ENCODE results near the gene PKD1L1. TPM values are rescaled to one million over a fixed set of nuclear protein-coding genes. Genes with fewer than 3 reads are reported as not detected.

The PKD1L1 gene
- polyA plus RNA-seq, 1 donor from 2014 or later, result 2.0 TPM

DNA sequence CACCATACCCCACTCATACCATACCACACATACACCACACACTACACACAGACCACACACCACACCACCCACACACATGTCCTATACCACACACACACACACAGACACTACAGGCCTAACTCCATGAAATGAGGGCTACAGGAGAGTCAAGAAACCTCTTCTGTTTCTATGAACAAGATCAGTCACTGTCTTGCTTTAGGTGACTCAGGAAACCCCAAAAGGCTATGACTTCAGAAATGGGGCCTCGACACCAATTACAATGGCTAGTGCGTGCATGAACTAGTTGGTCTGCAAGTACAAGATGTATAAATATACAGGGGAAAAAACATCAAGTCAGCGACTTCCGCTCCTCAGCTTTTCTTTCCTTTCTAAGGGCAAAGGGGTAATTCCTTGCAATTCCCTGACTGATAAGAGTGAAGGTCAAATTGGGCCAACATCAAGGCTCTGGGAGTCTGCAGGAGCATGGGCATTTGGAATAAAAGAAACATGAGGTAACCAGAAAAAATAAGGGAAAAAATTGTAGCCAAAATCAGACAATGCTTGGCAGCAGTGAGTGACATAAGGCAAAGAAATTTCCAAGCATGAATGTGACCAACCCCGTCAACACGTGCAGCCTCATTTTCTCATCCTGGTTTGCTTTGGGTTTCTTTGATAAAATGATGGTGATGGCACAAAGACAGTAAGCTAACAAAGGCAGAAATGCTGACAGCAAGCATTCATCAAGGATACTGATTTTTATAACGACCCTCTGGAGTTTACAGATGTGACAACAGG lies 1.5 kb downstream of the PKD1L1 start:
- H3K4me3 ChIP-seq (ENCODE audit: low read length), result no peak overlapping the region
- H3F3A ChIP-seq (ENCODE audit: insufficient read depth, low read length, poor library complexity, severe bottlenecking), result no peaks in the 10 kb centered on the region
- H3K4me2 ChIP-seq (ENCODE audit: low read length), result no peak overlapping the region
- H3K9me2 ChIP-seq (ENCODE audit: insufficient read depth, low read length), result no peaks in the 10 kb centered on the region
- TF ChIP-seq POLR2AphosphoS5 (IDR thresholded peaks at IDR 0.05) (no peak), MXI1 (conservative IDR thresholded peaks at IDR 0.05; ENCODE audit: poor library complexity, severe bottlenecking) (no peak), RAD21 (conservative IDR thresholded peaks at IDR 0.05) (no peak), SMC3 (conservative IDR thresholded peaks at IDR 0.05; ENCODE audit: poor library complexity) (no peak), EP300 (conservative IDR thresholded peaks at IDR 0.05; ENCODE audit: poor library complexity, severe bottlenecking) (no peak), EZH2 (IDR thresholded peaks at IDR 0.05; ENCODE audit: borderline replicate concordance, insufficient read depth, low read length, poor library complexity, severe bottlenecking) (no peak), TAF1 (IDR thresholded peaks at IDR 0.05; ENCODE audit: low read depth) (no peak)
- TF ChIP-seq, protein P1, sequence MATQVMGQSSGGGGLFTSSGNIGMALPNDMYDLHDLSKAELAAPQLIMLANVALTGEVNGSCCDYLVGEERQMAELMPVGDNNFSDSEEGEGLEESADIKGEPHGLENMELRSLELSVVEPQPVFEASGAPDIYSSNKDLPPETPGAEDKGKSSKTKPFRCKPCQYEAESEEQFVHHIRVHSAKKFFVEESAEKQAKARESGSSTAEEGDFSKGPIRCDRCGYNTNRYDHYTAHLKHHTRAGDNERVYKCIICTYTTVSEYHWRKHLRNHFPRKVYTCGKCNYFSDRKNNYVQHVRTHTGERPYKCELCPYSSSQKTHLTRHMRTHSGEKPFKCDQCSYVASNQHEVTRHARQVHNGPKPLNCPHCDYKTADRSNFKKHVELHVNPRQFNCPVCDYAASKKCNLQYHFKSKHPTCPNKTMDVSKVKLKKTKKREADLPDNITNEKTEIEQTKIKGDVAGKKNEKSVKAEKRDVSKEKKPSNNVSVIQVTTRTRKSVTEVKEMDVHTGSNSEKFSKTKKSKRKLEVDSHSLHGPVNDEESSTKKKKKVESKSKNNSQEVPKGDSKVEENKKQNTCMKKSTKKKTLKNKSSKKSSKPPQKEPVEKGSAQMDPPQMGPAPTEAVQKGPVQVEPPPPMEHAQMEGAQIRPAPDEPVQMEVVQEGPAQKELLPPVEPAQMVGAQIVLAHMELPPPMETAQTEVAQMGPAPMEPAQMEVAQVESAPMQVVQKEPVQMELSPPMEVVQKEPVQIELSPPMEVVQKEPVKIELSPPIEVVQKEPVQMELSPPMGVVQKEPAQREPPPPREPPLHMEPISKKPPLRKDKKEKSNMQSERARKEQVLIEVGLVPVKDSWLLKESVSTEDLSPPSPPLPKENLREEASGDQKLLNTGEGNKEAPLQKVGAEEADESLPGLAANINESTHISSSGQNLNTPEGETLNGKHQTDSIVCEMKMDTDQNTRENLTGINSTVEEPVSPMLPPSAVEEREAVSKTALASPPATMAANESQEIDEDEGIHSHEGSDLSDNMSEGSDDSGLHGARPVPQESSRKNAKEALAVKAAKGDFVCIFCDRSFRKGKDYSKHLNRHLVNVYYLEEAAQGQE (IDR thresholded peaks at IDR 0.05; ENCODE audit: borderline replicate concordance), result no peak
- TF ChIP-seq, protein P2, sequence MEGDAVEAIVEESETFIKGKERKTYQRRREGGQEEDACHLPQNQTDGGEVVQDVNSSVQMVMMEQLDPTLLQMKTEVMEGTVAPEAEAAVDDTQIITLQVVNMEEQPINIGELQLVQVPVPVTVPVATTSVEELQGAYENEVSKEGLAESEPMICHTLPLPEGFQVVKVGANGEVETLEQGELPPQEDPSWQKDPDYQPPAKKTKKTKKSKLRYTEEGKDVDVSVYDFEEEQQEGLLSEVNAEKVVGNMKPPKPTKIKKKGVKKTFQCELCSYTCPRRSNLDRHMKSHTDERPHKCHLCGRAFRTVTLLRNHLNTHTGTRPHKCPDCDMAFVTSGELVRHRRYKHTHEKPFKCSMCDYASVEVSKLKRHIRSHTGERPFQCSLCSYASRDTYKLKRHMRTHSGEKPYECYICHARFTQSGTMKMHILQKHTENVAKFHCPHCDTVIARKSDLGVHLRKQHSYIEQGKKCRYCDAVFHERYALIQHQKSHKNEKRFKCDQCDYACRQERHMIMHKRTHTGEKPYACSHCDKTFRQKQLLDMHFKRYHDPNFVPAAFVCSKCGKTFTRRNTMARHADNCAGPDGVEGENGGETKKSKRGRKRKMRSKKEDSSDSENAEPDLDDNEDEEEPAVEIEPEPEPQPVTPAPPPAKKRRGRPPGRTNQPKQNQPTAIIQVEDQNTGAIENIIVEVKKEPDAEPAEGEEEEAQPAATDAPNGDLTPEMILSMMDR (IDR thresholded peaks at IDR 0.05; ENCODE audit: poor library complexity, severe bottlenecking), result no peak
- no peaks in the 10 kb centered on the region for H3K27me3 ChIP-seq (ENCODE audit: insufficient read depth, low read depth, low read length)
- no peak overlapping the region for H2AFZ ChIP-seq (ENCODE audit: low read depth, low read length)
- H3K9me3 ChIP-seq (ENCODE audit: low read length), result no peaks in the 10 kb centered on the region
- H3K9ac ChIP-seq (ENCODE audit: low read length), result no peak overlapping the region
- no peaks in the 10 kb centered on the region for H3K36me3 ChIP-seq (ENCODE audit: insufficient read depth, low read length)
- H3K27ac ChIP-seq (ENCODE audit: low read length), result no peak overlapping the region
- no peaks in the 10 kb centered on the region for H4K20me1 ChIP-seq (ENCODE audit: insufficient read depth)
- H3K79me2 ChIP-seq (replicated peaks; ENCODE audit: insufficient read depth, low read length), result no peaks in the 10 kb centered on the region

DNA sequence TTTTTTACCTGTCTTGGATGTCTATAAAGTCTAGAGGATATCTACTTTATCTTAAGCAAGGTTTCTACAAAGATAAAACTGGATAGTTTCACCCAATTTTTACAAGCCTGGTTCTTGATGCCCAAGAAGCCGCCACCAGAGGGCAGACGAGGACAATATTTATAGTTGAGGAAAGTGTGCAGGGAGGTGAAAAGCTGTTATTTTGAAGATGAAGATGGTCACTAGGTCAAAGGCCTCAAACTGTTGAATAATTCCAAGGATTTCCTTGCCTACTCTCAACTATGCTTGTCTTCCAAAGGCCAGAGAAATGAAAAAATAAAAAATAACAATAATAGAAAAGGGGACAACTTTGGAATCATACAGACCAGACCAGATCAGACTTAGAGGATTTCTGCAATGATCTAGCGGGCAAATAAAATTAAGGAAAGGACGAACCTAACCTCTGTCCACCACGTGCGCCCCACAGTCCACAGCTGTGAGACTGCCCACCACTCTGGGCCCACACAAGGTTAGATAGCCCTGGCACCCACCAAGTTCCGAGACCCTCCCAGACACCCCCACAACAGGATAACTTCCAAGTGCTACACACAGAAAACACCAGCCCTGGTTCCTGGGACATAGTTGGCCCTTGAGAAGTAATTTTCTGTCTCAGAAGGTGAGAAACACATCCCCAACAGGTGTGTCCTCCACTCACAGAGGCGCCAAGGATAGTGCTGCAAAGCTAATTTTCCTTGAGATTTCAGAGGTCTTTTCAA lies 2.8 kb downstream of the PKD1L1 start:
- Histone ChIP-seq H3K9me3 (ENCODE audit: low read length) (no peaks in the 10 kb centered on the region), H2AFZ (ENCODE audit: low read depth, low read length) (no peak overlapping the region), H3K36me3 (ENCODE audit: insufficient read depth, low read length) (no peaks in the 10 kb centered on the region), H3K27ac (ENCODE audit: low read length) (no peak overlapping the region), H3K4me3 (ENCODE audit: low read length) (no peak overlapping the region), H4K20me1 (ENCODE audit: insufficient read depth) (no peaks in the 10 kb centered on the region), H3K9me2 (ENCODE audit: insufficient read depth, low read length) (no peaks in the 10 kb centered on the region), H3K79me2 (replicated peaks; ENCODE audit: insufficient read depth, low read length) (no peaks in the 10 kb centered on the region), H3K27me3 (ENCODE audit: insufficient read depth, low read depth, low read length) (no peaks in the 10 kb centered on the region), H3K4me2 (ENCODE audit: low read length) (no peak overlapping the region), H3K9ac (ENCODE audit: low read length) (no peak overlapping the region), H3F3A (ENCODE audit: insufficient read depth, low read length, poor library complexity, severe bottlenecking) (no peaks in the 10 kb centered on the region)
- TF ChIP-seq EP300 (conservative IDR thresholded peaks at IDR 0.05; ENCODE audit: poor library complexity, severe bottlenecking), result no peak
- TF ChIP-seq EZH2 (IDR thresholded peaks at IDR 0.05; ENCODE audit: borderline replicate concordance, insufficient read depth, low read length, poor library complexity, severe bottlenecking), result no peak
- TF ChIP-seq, protein P2 (IDR thresholded peaks at IDR 0.05; ENCODE audit: poor library complexity, severe bottlenecking), result peak; percentile 86
- no peak for TF ChIP-seq TAF1 (IDR thresholded peaks at IDR 0.05; ENCODE audit: low read depth)
- TF ChIP-seq, protein P1 (IDR thresholded peaks at IDR 0.05; ENCODE audit: borderline replicate concordance), result no peak
- TF ChIP-seq SMC3 (conservative IDR thresholded peaks at IDR 0.05; ENCODE audit: poor library complexity), result peak; percentile 91
- TF ChIP-seq POLR2AphosphoS5 (IDR thresholded peaks at IDR 0.05), result no peak
- peak; percentile 87 for TF ChIP-seq RAD21 (conservative IDR thresholded peaks at IDR 0.05)
- TF ChIP-seq MXI1 (conservative IDR thresholded peaks at IDR 0.05; ENCODE audit: poor library complexity, severe bottlenecking), result no peak

Measured in neural cell (in vitro differentiated cells).